NOMO-1 (cell line): ENCODE measurements around the gene TECR.
"Not testable (repeated sequence)": the region's sequence is repeated elsewhere in the genome, so short reads cannot be mapped to it uniquely, and the experiment has no call there.

Experiments
- DNase-seq, 2 experiments: peaks; one replicate each; lab custom pipeline; 2025; ENCODE audit not compliant: unreplicated experiment in 2 of 2; lab: John Stamatoyannopoulos, UW

The TECR gene

DNA sequence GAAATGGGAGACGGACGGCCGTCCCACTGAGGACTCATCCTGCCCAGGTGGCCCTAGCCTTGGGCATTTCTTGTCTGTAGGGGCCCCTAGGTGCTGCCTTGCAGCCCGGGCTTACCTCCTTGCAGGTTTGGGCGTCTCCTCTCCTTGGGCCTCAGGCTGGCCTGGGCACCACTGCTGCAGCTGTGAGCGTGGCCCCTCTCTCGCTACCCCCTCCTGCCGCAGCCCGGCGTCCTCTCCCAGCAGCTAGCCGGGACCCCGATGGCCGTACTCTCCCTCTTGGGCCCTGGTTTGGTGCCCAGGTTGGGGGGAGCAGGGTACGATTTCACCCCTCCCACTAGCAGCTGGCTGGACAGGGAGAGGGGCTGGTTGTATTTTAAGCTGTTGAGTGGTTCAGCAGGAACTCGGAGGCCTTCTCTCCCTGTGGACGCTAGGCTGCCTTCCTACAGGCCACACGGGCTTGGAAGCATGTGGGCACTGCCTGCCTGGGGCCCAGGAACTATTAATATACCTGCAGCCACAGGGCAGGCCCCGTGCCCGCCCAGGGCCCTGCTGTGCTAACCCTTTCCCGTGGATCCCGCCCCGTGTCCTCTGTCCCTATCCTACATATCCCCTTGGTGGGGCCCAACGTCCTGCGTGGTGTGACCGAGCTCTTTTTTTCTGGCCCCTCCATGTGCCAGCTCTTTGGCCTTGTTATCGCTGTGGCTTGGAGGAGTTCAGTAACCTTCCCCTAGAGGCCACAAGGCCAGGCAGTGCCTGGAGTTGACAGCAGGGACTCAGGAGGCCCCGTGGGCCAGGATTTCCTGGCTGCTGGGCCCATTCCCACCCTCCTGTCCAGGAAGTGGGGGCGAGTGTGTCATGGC, 30.8 kb downstream of the TECR start:
- DNase-seq, result no peak

DNA sequence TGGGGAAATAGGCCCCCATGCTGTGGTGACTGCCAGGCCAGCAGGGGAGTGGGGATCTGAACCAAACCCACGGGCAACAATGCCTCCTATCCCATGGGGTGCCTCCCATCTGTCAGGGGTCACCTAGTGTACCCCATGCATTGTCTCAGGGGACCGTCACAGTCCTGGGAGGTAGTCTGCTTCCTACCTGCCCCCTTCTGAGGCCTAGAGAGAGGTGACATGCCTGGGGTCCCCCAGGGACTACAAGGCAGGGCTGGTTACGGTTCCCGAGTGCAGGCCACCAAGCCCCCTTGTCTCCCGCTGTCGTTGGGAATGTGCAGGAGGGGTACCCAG, 31.3 kb downstream of the TECR start:
- no peak for DNase-seq

DNA sequence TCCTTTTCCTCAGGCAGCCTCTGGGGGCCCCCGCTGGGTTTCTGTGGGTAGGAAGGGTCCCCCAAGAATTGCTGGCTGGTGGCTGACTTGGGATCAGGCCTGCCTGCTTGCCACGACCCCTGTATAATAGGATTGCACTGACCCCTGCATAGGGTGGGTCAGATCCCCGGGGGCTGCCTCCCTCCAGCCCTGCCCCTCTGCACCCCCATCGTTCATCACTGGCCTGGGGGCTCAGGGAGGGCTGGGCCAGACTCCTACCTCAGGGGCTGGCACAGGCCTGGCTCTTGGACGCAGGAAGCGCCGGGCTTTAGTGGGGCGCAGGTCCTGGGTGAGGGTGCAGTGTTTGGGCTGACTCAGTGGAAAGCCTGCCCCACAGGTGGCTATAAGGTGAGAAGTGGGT, 31.9 kb downstream of the TECR start:
- DNase-seq, result no peak

DNA sequence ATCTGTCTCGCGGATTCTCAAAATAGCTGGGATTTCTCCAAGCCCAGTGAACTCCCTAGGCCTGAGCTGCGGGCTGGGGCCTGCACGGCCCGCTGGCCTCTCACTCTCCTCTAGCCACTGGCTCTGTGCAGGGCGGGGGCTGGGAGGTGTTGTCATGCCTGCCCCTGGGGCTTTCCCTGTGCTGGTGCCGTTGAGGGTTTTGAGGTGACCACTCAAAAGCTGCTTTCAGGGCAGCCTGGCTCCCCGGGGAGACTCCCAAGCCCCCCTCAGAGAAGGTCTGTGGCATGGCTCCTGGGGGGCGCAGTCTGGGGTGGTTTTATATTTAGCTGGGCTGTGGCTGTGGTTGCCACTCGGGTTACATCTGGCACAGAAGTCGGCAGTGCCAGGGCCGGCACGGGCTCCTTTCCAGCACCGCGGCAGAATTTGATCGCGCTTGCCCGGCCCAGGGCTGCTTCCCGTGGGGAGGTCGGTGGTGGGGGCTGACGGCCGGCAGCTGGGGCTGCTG, 32.5 kb downstream of the TECR start:
- DNase-seq, result no peak

DNA sequence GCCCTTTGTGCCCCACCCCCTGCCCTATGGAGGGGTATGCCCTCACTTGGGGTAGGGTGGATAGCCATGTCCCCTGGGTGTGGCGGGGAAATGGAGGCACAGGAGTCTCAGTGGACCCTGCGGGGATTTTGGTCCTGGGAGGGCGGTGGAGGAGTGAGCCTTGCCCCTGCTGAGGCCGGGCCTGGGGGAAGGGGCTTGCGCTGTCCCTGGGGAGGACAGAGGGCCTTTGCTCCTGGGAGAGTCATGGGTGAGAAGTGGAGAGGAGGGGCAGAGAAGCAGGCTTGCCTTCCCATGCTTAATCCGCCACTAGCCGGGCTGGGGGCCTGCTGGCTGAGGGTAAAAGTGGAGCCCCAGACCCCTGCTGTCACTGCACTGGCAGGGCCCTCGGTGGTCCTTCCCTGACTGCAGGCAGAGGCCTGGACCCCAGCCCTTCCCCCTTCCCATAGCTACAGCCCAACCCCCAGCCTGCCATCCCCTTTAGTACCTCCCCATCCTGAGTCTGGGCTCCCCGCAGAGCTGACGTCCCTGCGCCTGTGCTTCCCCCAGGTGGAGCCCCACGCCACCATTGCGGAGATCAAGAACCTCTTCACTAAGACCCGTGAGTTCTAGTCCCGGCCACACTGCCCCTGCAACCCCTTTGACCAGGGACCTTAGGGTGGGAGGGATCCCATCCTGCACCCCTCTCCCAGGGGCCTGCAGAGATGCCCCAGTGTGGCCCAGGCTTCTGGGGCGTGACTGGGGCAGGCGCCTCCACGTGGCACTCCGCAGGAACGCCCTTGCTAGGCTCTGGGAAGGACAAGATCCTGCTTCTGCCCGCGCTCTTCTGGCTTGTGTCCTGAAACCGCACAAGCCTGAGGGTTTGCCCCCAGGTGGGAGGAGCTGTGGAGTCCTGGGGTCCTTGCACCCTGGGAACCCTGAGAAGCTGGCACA, 33.5 kb downstream of the TECR start:
- no peak for DNase-seq

DNA sequence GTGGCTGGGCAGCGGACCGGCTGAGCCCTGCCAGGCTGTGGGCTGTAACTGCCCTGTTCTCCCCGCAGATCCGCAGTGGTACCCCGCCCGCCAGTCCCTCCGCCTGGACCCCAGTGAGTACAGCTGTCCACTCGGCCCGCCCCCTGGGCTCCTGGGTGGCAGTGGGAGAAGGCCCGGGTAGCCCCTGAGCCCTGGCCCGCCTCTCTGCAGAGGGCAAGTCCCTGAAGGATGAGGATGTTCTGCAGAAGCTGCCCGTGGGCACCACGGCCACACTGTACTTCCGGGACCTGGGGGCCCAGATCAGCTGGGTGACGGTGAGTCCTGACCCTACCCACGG, 34.2 kb downstream of the TECR start:
- no peak for DNase-seq

DNA sequence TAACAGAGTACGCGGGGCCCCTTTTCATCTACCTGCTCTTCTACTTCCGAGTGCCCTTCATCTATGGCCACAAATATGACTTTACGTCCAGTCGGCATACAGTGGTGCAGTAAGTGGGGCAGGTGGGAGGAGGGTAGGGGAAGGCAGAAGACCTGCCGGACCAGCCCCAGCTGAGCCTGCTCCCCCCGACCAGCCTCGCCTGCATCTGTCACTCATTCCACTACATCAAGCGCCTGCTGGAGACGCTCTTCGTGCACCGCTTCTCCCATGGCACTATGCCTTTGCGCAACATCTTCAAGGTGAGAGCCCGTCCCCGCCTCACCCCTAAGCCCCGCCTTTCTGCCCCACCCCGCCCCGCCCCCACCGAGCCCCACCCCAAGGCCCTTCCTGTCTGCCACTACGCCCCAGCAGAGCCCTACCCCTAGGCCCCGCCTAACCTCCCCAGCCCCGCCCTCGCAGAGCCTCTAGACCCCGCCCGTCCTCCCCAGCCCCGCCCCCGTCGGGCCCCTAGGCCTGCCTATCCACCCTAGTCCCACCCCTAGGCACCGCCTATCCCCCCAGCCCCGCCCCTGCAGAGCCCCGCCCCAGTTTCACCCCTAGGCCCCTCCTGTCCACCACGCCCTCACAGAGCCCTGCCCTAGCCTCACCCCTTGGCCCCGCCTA, 34.7 kb downstream of the TECR start:
- no peak for DNase-seq

DNA sequence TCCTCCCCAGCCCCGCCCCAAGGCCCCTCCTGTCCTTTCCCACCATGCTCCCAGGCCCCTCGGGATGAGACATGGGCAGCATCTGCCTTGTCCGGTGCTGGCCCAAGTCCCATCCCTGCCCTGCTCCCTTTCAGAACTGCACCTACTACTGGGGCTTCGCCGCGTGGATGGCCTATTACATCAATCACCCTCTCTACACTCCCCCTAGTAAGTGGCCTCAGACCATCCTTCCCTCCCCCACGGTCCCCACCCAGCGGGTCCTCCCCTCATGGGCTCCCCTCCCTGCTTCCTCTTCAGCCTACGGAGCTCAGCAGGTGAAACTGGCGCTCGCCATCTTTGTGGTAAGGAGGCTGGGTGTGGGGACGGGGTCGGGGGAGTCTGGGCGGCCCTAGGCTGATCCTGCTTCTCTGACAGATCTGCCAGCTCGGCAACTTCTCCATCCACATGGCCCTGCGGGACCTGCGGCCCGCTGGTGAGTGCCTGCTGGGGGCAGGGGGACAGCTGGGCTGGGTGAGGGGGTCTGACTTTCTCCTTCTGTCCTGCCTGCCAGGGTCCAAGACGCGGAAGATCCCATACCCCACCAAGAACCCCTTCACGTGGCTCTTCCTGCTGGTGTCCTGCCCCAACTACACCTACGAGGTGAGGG, 35.4 kb downstream of the TECR start:
- not testable (repeated sequence) for DNase-seq

DNA sequence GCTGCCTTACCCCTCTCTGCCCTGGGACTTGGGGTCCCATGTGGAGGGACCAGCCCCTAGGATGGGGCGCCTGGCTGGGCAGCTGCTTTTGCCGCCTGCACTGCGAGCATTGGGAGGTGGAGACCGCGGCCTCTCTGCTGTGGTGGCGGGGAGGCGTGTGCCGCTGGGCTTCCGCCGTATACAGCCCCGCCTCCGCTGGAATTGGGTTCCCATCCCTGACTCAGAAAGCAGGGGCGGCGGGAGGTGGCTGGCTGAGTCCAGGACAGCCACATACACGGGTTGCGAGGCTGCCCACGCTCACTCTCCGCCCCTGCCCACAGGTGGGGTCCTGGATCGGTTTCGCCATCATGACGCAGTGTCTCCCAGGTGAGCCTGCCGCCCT, 35.9 kb downstream of the TECR start:
- DNase-seq, result no peak

DNA sequence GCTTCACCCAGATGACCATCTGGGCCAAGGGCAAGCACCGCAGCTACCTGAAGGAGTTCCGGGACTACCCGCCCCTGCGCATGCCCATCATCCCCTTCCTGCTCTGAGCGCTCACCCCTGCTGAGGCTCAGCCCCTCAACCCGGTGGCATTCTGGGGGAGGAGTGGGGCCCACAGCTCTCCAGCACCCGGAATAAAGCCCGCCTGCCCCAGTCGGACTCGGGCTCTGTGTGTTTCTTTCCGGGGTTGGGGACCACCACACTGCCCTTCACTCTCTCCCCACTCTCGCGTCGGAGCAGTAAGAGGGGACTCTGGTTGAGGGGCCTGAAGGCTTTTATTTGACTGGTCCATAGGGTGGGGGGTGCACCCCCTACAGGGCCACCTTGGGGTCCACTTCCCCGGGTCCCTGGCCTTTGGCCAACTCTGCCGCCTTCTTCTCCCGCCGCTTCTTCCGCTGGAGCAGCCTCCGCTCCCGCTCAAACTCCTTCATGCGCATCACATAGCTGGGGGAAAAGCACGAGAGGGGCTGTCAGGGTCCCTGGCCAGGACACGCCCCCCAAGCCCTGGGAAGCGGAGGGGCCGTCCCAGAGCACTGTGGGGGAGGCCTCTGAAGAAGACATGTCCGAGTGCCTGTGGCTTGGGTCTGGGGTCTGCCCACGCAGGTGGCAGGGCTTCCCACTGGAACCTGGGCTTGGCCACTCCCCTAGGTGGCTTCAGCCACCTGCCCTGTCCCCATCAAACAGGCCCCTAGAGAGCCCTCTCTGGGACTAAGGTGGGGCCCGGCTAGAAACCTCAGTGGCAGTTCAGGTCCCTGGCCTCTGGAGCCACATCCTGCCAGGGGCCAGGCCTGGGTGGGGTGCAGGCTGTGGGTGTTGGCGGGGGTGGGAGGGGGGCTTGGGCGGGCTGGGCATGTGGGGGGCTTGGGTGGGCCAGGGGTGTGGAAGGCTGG, 36.6 kb downstream of the TECR start:
- no peak for DNase-seq

DNA sequence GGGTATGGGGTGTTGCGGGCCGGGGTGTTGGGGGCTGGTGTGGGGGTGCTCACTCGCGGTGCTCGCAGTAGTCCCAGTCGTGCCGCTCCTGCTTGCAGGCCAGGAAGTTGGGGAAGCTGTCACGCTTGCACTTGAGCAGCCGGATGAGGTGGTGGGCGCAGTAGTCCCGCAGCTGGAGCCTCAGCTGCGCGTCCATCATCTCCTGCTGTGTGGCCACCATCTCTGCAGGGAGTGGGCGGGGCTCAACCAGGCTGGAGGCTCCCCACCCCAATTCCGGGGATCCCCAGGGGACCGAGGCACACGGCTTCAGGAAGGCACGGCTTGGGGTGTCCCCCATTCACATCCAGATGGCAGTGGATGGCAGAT, 37.3 kb downstream of the TECR start:
- no peak for DNase-seq

DNA sequence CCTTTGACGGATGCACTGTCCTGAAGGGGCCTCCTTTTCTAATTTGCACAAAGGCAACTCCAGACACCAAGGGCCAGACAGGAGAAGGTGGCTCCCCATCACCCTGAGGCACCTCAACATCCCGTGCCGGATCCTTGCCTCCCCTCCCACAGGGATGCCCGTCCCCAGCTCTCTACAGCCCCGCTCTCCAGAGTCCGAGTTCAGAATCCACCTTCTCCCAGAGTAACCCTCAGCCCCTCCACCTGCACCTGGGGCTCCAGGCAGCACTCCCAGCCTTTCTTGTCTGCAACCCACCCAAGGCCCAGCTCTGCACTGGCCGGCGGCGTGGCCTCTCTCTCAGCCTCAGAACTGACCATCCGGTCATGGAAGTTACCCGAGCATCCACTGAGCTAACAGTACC, 37.7 kb downstream of the TECR start:
- DNase-seq, result no peak

DNA sequence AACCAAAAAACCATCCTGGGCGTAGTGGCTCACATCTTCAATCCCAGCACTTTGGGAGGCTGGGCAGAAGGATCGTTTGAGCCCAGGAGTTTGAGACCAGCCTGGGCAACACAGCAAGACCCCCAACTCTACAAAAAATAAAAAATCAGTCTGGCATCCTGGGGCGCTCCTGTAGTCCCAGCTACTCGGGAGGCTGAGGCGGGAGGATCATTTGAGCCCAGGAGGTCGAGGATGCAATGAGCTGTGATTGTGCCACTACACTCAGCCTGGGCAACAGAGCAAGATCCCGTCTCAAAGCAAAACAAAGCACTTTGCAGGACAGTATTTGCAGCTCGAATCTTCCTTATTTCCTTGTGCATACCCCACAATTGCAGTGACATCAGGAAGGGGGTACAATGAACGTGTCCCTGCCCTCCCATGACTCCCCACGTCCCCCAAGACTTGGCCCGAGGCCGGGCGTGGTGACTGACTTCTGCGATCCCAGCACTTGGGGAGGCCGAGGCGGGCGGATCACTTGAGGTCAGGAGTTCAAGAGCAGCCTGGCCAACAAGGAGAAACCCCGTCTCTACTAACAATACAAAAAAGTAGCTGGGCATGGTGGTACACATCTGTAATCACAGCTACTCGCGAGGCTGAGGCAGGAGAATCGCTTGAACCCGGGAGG, 41.6 kb downstream of the TECR start:
- no peak for DNase-seq

DNA sequence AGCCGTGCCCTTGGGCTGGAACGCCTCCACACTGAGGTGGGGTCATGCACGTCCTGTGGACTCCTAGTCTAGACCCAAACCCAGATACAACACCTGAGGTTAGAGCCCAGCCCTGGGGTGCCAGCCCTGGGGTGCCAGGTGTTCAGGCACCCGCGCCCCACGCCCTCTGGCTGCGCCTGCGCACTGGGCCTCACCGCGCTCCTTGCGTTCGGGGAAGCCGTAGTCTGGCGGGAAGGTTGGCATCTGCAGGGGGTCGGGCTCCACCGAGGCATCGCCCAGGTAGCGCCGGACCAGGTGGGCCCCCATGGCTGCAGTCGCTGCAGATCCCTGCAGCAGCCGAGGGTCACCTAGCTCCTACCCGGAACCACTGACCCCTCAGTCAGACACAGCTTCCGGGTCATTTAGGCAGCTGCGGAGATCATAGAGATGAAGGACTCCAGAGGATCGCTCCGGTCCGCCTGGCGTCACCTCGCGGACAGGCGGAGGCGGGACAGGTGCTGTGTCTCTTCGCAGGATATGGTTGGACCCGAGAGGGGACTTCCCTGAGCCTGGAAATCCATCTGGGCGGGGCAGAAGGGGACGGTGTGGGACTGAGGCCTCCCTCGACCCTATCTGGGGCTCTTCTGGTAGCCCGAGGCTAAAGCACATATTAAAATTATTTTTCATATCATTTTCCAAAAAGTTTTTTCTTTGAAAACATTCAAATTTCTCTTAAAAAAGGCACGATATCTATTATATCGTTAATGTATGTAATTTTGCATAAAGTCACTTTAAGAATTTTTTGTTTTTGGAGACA, 42.5 kb downstream of the TECR start, which contains the start of gene NDUFB7:
TSS of gene NDUFB7 (minus strand) at position 372 of the 796 bp plus-strand sequence. CDS start at position 306, 66 bp downstream.
- DNase-seq, result peak; percentile 87 to 92

DNA sequence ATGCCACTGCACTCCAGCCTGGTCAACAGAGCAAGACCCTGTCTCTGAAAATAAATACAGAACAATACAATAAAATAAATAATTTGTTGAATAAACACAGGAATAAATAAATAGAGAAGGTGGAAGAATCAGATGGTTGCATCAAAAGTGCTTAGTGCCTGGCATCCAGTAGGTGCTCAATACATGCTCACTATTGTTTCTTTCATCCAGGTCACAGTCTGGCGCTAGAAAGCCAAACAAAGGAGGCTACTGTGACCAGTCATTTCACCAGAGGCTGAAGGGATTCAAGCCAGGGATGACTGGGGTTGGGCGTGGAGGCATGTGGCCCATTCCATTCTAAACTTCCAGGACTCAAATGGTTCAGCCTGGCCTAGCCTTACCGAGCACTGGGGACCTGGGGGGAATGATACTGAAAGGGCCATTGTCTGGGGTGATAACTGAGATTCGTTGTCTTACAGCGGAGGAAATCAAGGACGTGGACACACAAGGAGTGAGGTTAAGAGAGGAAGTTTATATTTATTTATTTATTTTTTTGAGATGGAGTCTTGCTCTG, 46.1 kb downstream of the TECR start:
- no peak for DNase-seq

DNA sequence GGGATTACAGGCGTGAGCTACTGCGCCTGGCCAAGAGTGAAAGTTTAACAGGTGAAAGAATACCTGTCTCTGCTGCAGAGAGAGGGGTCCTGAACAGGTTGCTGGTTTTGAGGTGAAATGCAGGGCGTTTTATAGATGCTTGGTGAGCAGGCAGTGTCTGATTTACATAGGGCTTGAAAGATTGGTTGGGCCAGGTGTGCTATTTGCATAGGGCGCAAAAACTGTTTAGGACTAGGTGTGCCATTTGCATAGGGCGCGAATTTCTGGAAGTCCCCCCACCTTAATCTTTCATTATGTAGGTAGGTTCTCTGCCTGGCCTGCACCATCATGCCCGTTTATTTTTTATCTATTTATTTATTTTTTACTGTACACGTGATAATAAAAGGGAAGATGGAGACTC, 47.0 kb downstream of the TECR start:
- no peak for DNase-seq

DNA sequence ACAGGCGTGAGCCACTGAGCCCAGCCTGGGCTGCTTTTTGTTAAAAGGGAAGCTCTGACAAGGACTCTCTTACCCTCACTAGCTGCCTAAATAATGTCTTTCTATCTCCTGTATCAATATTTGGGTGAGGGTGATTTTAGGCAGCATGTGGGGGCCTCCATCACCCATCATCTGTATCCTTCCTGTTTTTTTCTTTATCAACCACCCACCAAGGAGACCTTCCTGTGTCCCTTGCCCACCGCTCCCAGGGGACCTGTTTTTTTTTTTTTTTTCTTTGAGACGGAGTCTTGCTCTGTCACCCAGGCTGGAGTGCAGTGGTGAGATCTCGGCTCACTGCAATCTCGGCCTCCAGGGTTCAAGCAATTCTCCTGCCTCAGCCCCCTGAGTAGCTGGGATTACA, 47.9 kb downstream of the TECR start:
- DNase-seq, result no peak

DNA sequence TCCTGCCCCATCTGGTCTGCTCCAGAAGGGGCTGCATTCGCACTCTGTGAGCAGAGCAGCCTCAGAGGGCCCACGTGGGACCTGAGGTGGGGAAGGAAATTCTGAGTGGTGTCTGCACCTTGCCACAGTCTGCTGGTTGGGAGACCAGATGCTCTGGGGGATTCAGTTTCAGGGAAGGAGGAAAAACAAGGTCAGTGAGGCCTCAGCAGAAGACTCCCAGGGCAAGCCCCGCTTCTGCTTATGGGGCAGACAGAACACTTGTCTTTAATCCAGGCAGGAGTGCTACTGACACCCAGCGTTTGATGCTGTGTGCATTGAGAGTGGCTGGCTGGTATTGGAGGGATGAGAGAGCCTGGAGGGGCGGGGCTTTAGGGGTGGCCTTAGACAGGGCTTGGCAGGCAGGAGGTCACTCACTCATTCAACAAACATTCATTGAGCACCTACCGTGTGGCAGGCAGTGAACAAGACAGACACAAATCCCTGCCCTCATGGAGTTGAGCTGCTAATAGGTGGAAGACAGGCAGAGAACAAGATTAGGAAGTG, 48.6 kb downstream of the TECR start:
- no peak for DNase-seq
